ENCODE data around the gene ZNF391.

- no peak for TF ChIP-seq CTCF (tag by site-specific recombination; IDR thresholded peaks at IDR 0.05)
- no peak for TF ChIP-seq ZNF121 (tag by site-specific recombination; IDR thresholded peaks at IDR 0.05)
Measured at GRCh38 chr6:27452496-27452897, 63.9 kb downstream of the ZNF391 start.

All from HEK293 (cell line).